Activated naive CD4-positive, alpha-beta T cell treated with anti-CD3 and anti-CD28 coated beads, Interleukin-2, amount 50 U/mL, for 72 hours (primary cell): ENCODE data around the gene MRO. TPM values are rescaled to one million over a fixed set of nuclear protein-coding genes. Genes with fewer than 3 reads are reported as not detected.
"Not testable (repeated sequence)": the region's sequence is repeated elsewhere in the genome, so short reads cannot be mapped to it uniquely, and the experiment has no call there.

Experiments used
- ATAC-seq, 2 donors: fragments of 150-1000 bp; cut with Tn5 transposase; 2 replicates each; pipeline ENCODE4 v1.10.0; 2021; ENCODE audit warnings: mild to moderate bottlenecking in 2 of 2, moderate library complexity in 2 of 2
- DNase-seq, 2 donors: peaks; one replicate each; pipeline ENCODE4 v3.0.0; 2021 to 2022; ENCODE audit warnings: low spot score in 2 of 2
- H3K27ac Mint-ChIP-seq, 2 donors: one replicate each; pipeline ENCODE4 v1.8.0; 2022; ENCODE audit warnings: mild to moderate bottlenecking in 2 of 2, mixed read lengths in 2 of 2
- H3K36me3 Mint-ChIP-seq, 2 donors: one replicate each; pipeline ENCODE4 v1.8.0; 2022; ENCODE audit warnings: mixed read lengths in 2 of 2
- H3K9me3 Mint-ChIP-seq, 2 donors: one replicate each; pipeline ENCODE4 v1.8.0; 2022; ENCODE audit warnings: mixed read lengths in 2 of 2
- total RNA-seq, 2 donors: library from RNA; stranded (reverse); gene quantifications; one replicate each; pipeline ENCODE4 v1.2.3, GENCODE V29; 2022

Gene MRO
- total RNA-seq, 2 donors from 2014 or later: not detected

DNA sequence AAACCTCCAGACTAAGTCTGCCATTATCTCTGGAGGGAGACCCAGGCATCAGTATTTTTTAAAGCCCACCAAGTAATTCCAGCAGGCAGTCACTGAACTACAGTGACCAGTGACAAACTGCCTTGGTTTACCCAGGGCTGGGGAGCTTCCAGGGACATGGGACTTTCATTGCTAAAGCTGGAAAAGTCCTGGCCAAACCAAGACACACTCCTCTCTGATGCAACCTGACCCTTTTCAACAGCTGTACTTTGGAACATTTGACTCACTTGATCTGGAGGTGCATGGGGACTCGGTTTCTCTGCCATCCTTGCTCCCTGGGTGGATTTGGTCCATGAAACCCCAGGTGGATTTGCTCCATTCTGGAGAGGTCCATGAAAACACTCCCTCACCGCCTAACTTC is 7.0 kb downstream of the MRO start:
- Mint-ChIP-seq H3K36me3 (no peaks in the 10 kb centered on the region), H3K9me3 (no peaks in the 10 kb centered on the region), H3K27ac (no peak overlapping the region)
- ATAC-seq (no peak), DNase-seq (no peak)

- ATAC-seq (no peak), DNase-seq (no peak)
- Mint-ChIP-seq H3K27ac (no peak overlapping the region), H3K9me3 (no peaks in the 10 kb centered on the region), H3K36me3 (no peaks in the 10 kb centered on the region)
Measured at GRCh38 chr18:50807176-50807575, 12.6 kb downstream of the MRO start.

- no peak for ATAC-seq
- Mint-ChIP-seq H3K27ac (no peak overlapping the region), H3K9me3 (no peaks in the 10 kb centered on the region)
Measured at GRCh38 chr18:50806208-50806616, 13.6 kb downstream of the MRO start.

DNA sequence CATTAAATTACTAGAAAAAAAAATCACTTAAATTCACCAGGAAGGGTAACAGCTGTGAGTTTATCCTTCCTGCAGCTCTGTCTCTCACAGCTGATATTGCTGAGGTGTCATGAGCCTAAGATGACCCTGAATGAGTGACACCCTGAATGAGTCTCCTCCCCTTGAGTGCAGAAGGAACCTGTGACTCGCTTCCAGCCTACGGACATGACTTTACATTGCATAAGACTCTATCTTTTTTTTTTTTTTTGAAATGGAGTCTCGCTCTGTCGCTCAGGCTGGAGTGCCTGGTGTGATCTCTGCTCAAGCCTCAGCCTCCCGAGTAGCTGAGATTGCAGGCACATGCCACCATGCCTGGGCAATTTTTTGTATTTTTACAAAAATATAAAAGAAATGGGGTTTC is 14.1 kb downstream of the MRO start:
- peak; percentile 56 to 82 for ATAC-seq

More at GRCh38 chr18:50806208-50806616, 13.6 kb downstream of the MRO start:
- H3K36me3 Mint-ChIP-seq: no peaks in the 10 kb centered on the region
- DNase-seq: no peak

GRCh38 chr18:50803592-50803991 is 16.2 kb downstream of the MRO start:
- H3K36me3 Mint-ChIP-seq: no peaks in the 10 kb centered on the region

More for the DNA sequence above, 14.1 kb downstream of the MRO start:
- no peak overlapping the region for H3K27ac Mint-ChIP-seq
- no peaks in the 10 kb centered on the region for H3K9me3 Mint-ChIP-seq
- H3K36me3 Mint-ChIP-seq: no peaks in the 10 kb centered on the region
- DNase-seq: no peak

DNA sequence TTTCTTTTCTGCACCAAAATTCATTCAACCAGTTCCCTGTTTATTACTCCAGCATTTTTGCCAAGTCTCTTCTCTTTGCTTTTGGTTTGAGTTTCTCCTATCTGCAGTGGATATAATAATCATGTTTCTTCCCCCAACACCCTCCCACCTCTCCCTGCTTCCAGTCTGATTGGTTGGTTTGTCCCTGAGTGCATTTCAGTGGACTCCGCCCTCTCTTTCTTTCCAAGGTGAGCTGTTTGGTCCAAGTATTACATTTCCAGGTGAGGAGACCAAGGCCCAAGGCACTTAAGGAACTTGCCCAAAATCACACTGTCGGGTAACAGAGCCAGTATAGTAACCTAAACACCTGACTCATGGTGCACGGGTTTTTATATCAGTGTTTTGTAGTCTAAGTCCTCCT is 17.7 kb downstream of the MRO start:
- DNase-seq: no peak
- Mint-ChIP-seq H3K27ac (no peak overlapping the region), H3K9me3 (no peaks in the 10 kb centered on the region), H3K36me3 (no peaks in the 10 kb centered on the region)
- ATAC-seq: no peak

More at GRCh38 chr18:50803592-50803991, 16.2 kb downstream of the MRO start:
- Mint-ChIP-seq H3K9me3 (no peaks in the 10 kb centered on the region), H3K27ac (no peak overlapping the region)
- DNase-seq (no peak), ATAC-seq (no peak)

DNA sequence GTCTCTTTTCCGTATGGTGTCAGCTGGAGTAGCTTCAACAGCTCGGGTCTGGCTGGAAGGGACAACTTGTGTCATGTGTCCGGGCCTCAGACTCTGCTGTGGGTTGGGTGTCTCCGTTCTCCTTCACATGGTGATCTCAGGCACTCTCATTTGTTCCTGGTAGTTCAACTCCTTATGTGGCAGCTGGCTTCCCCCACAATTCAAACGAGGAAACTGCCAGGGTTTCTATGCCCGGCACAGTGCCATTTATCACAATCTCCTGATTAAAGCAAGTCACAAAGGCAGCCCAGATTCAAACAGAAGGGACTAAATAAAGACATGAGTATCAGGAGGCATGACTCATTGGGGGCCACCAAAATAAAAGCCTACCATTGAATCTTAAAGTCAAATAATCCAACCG is 22.7 kb downstream of the MRO start:
- Mint-ChIP-seq H3K9me3 (no peaks in the 10 kb centered on the region), H3K36me3 (no peaks in the 10 kb centered on the region), H3K27ac (no peak overlapping the region)
- DNase-seq (no peak), ATAC-seq (no peak)

- H3K9me3 Mint-ChIP-seq: no peaks in the 10 kb centered on the region
- H3K27ac Mint-ChIP-seq: no peak overlapping the region
- DNase-seq: no peak
- H3K36me3 Mint-ChIP-seq: no peaks in the 10 kb centered on the region
- no peak for ATAC-seq
Measured at GRCh38 chr18:50796495-50796894, 23.3 kb downstream of the MRO start.

DNA sequence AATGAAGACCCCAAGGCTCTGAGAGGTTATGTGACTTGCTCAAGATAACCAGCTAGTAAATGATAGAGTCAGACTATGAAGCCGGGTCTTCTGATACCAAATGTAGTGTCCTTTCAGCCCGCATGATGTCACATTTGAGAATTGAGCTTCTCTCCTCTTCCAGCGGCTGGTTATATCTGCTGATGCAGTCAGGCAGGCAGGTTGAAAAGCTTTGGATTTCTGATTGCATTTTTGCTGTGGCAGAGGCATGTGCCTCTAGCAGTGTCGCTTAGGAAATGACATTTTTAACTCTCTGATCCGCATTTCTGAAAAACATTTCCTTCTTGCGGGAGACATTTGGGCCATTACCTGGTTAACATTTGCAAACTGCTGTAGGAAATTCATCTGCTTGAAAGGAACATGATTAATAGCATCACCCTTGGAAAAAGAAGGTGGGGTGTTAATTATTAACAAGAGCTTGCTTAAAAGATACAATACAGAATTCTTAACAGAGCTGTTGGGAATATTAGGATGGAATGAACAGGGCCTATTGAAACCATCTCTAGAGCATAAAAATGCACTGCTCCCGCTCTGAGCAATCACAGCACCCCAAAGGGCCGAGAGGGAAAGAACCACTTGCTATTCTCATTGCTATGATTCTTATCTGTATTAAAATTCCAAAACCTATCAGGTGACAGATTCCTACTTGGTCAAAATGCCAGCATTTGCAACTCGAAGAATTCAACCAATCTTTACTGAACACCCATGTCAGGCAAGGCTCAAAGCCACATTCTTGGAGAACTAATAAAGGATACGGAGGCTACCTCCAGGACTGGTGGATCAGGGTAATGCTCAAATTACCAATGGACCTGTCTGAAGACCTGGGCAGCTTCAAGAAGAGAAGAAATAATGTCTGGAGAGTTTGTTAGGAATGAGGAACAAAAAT is 25.9 kb downstream of the MRO start:
- Mint-ChIP-seq H3K27ac (no peak overlapping the region), H3K36me3 (no peaks in the 10 kb centered on the region), H3K9me3 (no peaks in the 10 kb centered on the region)
- DNase-seq (no peak), ATAC-seq (no peak)

- no peaks in the 10 kb centered on the region for H3K9me3 Mint-ChIP-seq
- DNase-seq (no peak), ATAC-seq (no peak)
- H3K27ac Mint-ChIP-seq: no peak overlapping the region
- no peaks in the 10 kb centered on the region for H3K36me3 Mint-ChIP-seq
Measured at GRCh38 chr18:50792885-50793284, 26.9 kb downstream of the MRO start.

DNA sequence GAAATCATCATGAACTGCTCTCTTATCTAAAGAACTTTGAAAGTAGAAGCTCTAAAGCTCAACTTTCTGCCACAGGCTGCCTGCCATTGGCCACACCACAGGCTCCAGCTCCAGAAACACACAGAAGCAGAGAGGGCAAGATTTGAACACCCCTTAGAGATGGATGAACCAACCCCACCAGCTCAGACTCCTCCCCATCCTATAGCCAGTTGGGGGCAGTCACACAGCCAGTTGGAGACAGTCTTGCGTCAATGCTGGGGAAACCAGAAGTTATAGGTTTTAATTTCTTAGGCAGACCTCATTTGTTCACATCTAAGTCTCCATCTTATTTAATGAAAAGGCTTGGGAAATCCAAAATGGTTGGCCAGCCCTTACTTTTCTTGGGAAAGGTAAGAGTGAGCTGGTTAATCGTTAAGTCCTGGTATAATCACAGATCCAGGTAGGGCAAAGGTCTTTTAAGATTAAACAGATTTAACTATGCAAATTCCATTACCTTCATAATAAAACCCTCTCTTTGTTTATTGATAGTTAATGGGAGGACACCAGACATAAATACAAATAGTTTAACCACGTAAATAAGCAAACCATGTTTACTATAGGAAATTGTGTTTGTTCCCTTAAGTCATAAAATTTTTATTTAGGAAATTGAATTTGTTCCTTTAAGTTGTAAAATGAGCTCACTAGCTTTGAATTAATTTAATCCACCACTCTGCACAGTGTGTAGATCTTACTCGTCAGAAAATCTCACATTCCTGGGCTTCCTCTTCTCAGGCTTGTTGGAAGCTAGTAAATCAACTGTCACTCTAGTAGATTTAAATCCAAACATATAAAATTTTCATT is 28.0 kb downstream of the MRO start:
- Mint-ChIP-seq H3K27ac (no peak overlapping the region), H3K36me3 (no peaks in the 10 kb centered on the region), H3K9me3 (no peaks in the 10 kb centered on the region)
- no peak for DNase-seq
- no peak for ATAC-seq

DNA sequence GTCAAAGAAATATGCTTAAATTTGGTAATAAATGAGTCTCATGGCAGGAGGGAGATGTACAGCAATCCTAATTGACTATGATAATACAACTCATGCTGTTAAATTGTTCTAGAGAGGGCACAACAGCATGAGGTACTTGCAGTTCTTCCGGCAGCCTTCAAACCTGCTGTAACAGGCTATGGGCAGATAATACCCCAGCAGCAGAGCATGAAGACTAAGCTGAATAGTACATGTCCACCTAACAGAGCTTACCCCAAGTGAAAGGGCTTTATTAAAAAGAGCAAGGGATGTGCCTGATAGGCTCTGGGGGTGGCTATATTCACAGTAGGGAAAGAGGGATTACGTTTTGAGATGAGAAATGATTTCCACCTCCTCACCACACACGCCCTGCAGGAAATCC is 28.9 kb downstream of the MRO start:
- DNase-seq: no peak
- Mint-ChIP-seq H3K36me3 (no peaks in the 10 kb centered on the region), H3K9me3 (no peaks in the 10 kb centered on the region), H3K27ac (no peak overlapping the region)
- no peak for ATAC-seq

DNA sequence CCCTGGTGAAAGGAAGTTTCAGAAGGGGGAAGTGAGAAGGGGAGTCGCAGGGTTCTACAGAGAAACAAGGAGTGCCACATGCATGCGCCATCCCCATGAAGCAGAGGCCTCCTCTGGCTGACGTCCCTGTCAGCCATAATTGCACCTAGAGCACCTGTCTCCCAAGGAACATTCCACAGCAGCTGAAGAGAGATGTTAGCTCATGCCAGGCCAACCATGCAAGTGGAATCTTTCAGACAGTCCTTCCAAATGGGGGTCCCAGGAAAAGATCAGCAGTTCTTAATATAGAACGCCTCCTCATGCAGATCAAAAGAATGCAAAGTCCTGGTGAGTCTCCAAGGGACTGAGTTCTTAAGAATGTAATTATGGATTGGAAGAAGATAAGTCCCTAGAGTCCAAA is 29.6 kb downstream of the MRO start:
- Mint-ChIP-seq H3K9me3 (no peaks in the 10 kb centered on the region), H3K27ac (no peak overlapping the region), H3K36me3 (no peaks in the 10 kb centered on the region)
- ATAC-seq (no peak), DNase-seq (no peak)

- DNase-seq (no peak), ATAC-seq (no peak)
- Mint-ChIP-seq H3K9me3 (no peaks in the 10 kb centered on the region), H3K27ac (no peak overlapping the region), H3K36me3 (no peaks in the 10 kb centered on the region)
Measured at GRCh38 chr18:50788284-50788683, 31.5 kb downstream of the MRO start.

- no peak for DNase-seq
- no peaks in the 10 kb centered on the region for H3K9me3 Mint-ChIP-seq
- ATAC-seq: no peak
- no peak overlapping the region for H3K27ac Mint-ChIP-seq
- no peaks in the 10 kb centered on the region for H3K36me3 Mint-ChIP-seq
Measured at GRCh38 chr18:50786864-50787263, 33.0 kb downstream of the MRO start.

- no peaks in the 10 kb centered on the region for H3K9me3 Mint-ChIP-seq
- no peak for DNase-seq
- H3K36me3 Mint-ChIP-seq: no peaks in the 10 kb centered on the region
- H3K27ac Mint-ChIP-seq: no peak overlapping the region
- ATAC-seq: no peak
Measured at GRCh38 chr18:50783553-50783952, 36.3 kb downstream of the MRO start.

DNA sequence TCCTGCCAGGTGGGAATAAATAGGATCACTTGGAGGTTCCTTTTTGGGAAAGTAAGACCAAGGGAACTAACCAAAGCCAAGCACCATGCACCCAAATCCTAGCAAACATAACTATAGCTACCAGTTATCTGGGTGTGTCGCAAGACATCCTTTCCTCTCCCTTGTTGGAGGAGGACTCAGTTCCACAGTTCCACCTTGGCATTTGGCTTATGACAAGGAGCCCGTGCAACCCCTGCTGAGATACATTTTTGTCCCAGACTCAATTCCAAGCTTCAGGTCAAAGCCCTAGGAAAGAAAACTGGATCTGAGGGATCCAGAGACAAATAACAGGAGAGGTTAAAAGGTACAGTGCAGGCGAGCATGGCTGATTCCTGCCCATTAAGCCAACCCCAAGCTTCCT is 40.8 kb downstream of the MRO start:
- H3K36me3 Mint-ChIP-seq, H3K9me3 Mint-ChIP-seq, ATAC-seq, DNase-seq, H3K27ac Mint-ChIP-seq: not testable (repeated sequence)
